Calu3 (cell line): ENCODE results near the gene EIF1B. TPM values are rescaled to one million over a fixed set of nuclear protein-coding genes. Genes with fewer than 3 reads are reported as not detected.

Source experiments
- BruUV-seq: library from RNA; stranded (reverse); fragments of 400-500 nt; replicated peaks from 2 replicates; lab custom pipeline; 2021; lab: Mats Ljungman, UMichigan
- CTCF ChIA-PET: fragments of 300-600 bp; sonication (Branson Sonifier 250); formaldehyde crosslinking; loops from one replicate; lab custom pipeline; 2022; ENCODE audit warnings: antibody characterized with exemption; lab: Charles Lee
- DNase-seq: peaks from one replicate; pipeline ENCODE4 v3.0.0; 2022
- H3K27ac Mint-ChIP-seq: one replicate; pipeline ENCODE4 v1.8.0; 2022; ENCODE audit warnings: mixed read lengths; ENCODE audit not compliant: unreplicated experiment
- H3K27me3 Mint-ChIP-seq: one replicate; pipeline ENCODE4 v1.8.0; 2022; ENCODE audit warnings: mixed read lengths; ENCODE audit not compliant: unreplicated experiment
- H3K36me3 Mint-ChIP-seq: one replicate; pipeline ENCODE4 v1.8.0; 2022; ENCODE audit warnings: mild to moderate bottlenecking, moderate library complexity, mixed read lengths; ENCODE audit not compliant: insufficient read depth, unreplicated experiment
- H3K4me1 Mint-ChIP-seq: one replicate; pipeline ENCODE4 v1.8.0; 2022; ENCODE audit warnings: mild to moderate bottlenecking, low read depth, mixed read lengths; ENCODE audit not compliant: unreplicated experiment
- H3K4me3 Mint-ChIP-seq: one replicate; pipeline ENCODE4 v1.8.0; 2022; ENCODE audit warnings: mild to moderate bottlenecking, low read depth, moderate library complexity, mixed read lengths; ENCODE audit not compliant: unreplicated experiment
- H3K9me3 Mint-ChIP-seq: one replicate; pipeline ENCODE4 v1.8.0; 2022; ENCODE audit warnings: low read depth, mixed read lengths; ENCODE audit not compliant: unreplicated experiment
- intact Hi-C: fragments of 100-400 bp; cut with micrococcal nuclease; formaldehyde crosslinking; loops from one replicate; pipeline ENCODE4 v1.10.0; 2022; ENCODE audit not compliant: unreplicated experiment
- total RNA-seq: library from RNA; stranded (reverse); gene quantifications from 2 replicates; pipeline ENCODE4 v1.2.3, GENCODE V29; 2022
- TF ChIP-seq, protein P1 (sequence below): fragments of 200-600 bp; IDR thresholded peaks from one replicate; pipeline ENCODE4 v1.8.0; 2022; ENCODE audit warnings: antibody characterized with exemption; ENCODE audit not compliant: unreplicated experiment

Gene EIF1B
- total RNA-seq, 1 experiment from 2014 or later = 41.3 TPM

GRCh38 chr3:40332684-40333083, 23.2 kb downstream of the EIF1B start:
- H3K36me3 Mint-ChIP-seq = no peaks in the 10 kb centered on the region
- no peak for DNase-seq
- no peaks in the 10 kb centered on the region for H3K9me3 Mint-ChIP-seq
- H3K27ac Mint-ChIP-seq = no peak overlapping the region
- H3K4me1 Mint-ChIP-seq = no peaks in the 10 kb centered on the region
- H3K27me3 Mint-ChIP-seq = no peaks in the 10 kb centered on the region
- no peak overlapping the region for H3K4me3 Mint-ChIP-seq
- TF ChIP-seq, protein P1, sequence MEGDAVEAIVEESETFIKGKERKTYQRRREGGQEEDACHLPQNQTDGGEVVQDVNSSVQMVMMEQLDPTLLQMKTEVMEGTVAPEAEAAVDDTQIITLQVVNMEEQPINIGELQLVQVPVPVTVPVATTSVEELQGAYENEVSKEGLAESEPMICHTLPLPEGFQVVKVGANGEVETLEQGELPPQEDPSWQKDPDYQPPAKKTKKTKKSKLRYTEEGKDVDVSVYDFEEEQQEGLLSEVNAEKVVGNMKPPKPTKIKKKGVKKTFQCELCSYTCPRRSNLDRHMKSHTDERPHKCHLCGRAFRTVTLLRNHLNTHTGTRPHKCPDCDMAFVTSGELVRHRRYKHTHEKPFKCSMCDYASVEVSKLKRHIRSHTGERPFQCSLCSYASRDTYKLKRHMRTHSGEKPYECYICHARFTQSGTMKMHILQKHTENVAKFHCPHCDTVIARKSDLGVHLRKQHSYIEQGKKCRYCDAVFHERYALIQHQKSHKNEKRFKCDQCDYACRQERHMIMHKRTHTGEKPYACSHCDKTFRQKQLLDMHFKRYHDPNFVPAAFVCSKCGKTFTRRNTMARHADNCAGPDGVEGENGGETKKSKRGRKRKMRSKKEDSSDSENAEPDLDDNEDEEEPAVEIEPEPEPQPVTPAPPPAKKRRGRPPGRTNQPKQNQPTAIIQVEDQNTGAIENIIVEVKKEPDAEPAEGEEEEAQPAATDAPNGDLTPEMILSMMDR = no peak
- CTCF ChIA-PET = no interaction called here
- intact Hi-C loops = no loop called here
- no TSS peak for BruUV-seq

DNA sequence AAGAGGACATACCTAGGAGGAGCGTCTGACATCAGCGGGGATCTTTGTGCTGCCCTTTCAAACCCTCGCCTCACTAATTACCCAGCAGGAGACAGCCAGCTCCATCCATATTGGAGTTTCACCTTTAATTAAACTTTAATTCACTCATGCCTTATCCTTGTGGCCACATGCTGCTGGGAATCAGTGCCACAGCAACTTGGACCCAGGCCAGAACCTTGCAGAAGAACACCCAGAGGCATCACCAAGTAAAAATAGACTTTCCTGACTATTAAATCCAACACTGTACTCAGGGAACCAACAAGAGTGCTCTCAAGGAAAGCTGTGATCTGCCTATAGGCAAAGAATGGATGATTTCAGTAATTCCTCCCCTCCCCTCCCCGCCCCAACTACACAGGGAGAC, 23.9 kb downstream of the EIF1B start:
- CTCF ChIA-PET = no interaction called here
- no TSS peak for BruUV-seq
- Mint-ChIP-seq H3K4me3 (no peak overlapping the region), H3K36me3 (no peaks in the 10 kb centered on the region), H3K27me3 (no peaks in the 10 kb centered on the region), H3K4me1 (no peaks in the 10 kb centered on the region), H3K27ac (no peak overlapping the region), H3K9me3 (no peaks in the 10 kb centered on the region)
- intact Hi-C loops = no loop called here
- DNase-seq = no peak
- TF ChIP-seq, protein P1 = no peak

- CTCF ChIA-PET = no interaction called here
- no peak overlapping the region for H3K4me3 Mint-ChIP-seq
- intact Hi-C loops = no loop called here
- no TSS peak for BruUV-seq
- TF ChIP-seq, protein P1 = no peak
- no peaks in the 10 kb centered on the region for H3K27me3 Mint-ChIP-seq
- DNase-seq = no peak
- H3K9me3 Mint-ChIP-seq = no peaks in the 10 kb centered on the region
- H3K27ac Mint-ChIP-seq = no peak overlapping the region
- no peaks in the 10 kb centered on the region for H3K4me1 Mint-ChIP-seq
- no peaks in the 10 kb centered on the region for H3K36me3 Mint-ChIP-seq
These were observed 24.3 kb downstream of the EIF1B start for GRCh38 chr3:40333852-40334251.

GRCh38 chr3:40336101-40336500, 26.6 kb downstream of the EIF1B start:
- H3K27ac Mint-ChIP-seq = no peak overlapping the region
- BruUV-seq = no TSS peak

More at GRCh38 chr3:40336101-40336500, 26.6 kb downstream of the EIF1B start:
- intact Hi-C loops = no loop called here
- CTCF ChIA-PET = interaction anchor here (1.1 kb wide), 1 partner anchor 12 kb away, joined by 5 read pairs; no protein-coding TSS in a partner anchor
- H3K9me3 Mint-ChIP-seq = no peaks in the 10 kb centered on the region
- TF ChIP-seq, protein P1 = no peak
- H3K27me3 Mint-ChIP-seq = no peaks in the 10 kb centered on the region
- no peaks in the 10 kb centered on the region for H3K36me3 Mint-ChIP-seq
- no peak overlapping the region for H3K4me3 Mint-ChIP-seq
- DNase-seq = no peak
- H3K4me1 Mint-ChIP-seq = no peaks in the 10 kb centered on the region
